Mesendoderm (in vitro differentiated cells): Measurements from ENCODE around the gene BIK.

Source experiments
- DNase-seq: peaks from one replicate; pipeline ENCODE4 v3.0.0; 2013
- H2AK5ac ChIP-seq: 2 replicates; pipeline ENCODE4 v1.6.1; 2013; ENCODE audit warnings: low read length, inconsistent platforms
- H2BK120ac ChIP-seq: 2 replicates; pipeline ENCODE4 v1.6.1; 2013; ENCODE audit warnings: low read depth, mild to moderate bottlenecking, low read length, moderate library complexity, mixed read lengths
- H2BK15ac ChIP-seq: replicated peaks from 2 replicates; pipeline ENCODE4 v1.6.1; 2013; ENCODE audit warnings: low read depth, mild to moderate bottlenecking, moderate library complexity
- H2BK5ac ChIP-seq: 2 replicates; pipeline ENCODE4 v1.6.1; 2013; ENCODE audit warnings: low read length, inconsistent platforms
- H3K18ac ChIP-seq: 2 replicates; pipeline ENCODE4 v1.6.1; 2013; ENCODE audit warnings: mild to moderate bottlenecking, low read length, mixed read lengths
- H3K23ac ChIP-seq: one replicate; pipeline ENCODE4 v1.6.1; 2013; ENCODE audit warnings: low read length
- H3K27ac ChIP-seq: 2 replicates; pipeline ENCODE4 v1.5.1; 2013; ENCODE audit warnings: low read depth, mild to moderate bottlenecking, inconsistent platforms, low read length, moderate library complexity
- H3K27me3 ChIP-seq: 2 replicates; pipeline ENCODE4 v1.6.1; 2013; ENCODE audit warnings: low read length, control low read depth, mild to moderate bottlenecking, inconsistent platforms; ENCODE audit not compliant: insufficient read depth, poor library complexity
- H3K36me3 ChIP-seq: 2 replicates; pipeline ENCODE4 v1.6.1; 2013; ENCODE audit warnings: low read length, inconsistent platforms; ENCODE audit not compliant: control insufficient read depth, insufficient read depth
- H3K4ac ChIP-seq: one replicate; pipeline ENCODE4 v1.6.1; 2013; ENCODE audit warnings: low read depth, mild to moderate bottlenecking, low read length, moderate library complexity
- H3K4me1 ChIP-seq: 2 replicates; pipeline ENCODE4 v1.6.1; 2013; ENCODE audit warnings: low read depth, low read length, inconsistent platforms; ENCODE audit not compliant: control insufficient read depth
- H3K4me2 ChIP-seq: 2 replicates; pipeline ENCODE4 v1.6.1; 2013; ENCODE audit warnings: low read length
- H3K4me3 ChIP-seq: 2 replicates; pipeline ENCODE4 v1.5.1; 2013; ENCODE audit warnings: mild to moderate bottlenecking, low read length
- H3K56ac ChIP-seq: one replicate; pipeline ENCODE4 v1.6.1; 2013; ENCODE audit warnings: low read length
- H3K79me1 ChIP-seq: 2 replicates; pipeline ENCODE4 v1.6.1; 2013; ENCODE audit warnings: low read length, inconsistent platforms
- H3K79me2 ChIP-seq: 2 replicates; pipeline ENCODE4 v1.6.1; 2013; ENCODE audit warnings: mild to moderate bottlenecking, low read length; ENCODE audit not compliant: control insufficient read depth, insufficient read depth
- H3K9ac ChIP-seq: 2 replicates; pipeline ENCODE4 v1.6.1; 2013; ENCODE audit warnings: low read length, inconsistent platforms
- H4K5ac ChIP-seq: one replicate; pipeline ENCODE4 v1.6.1; 2013; ENCODE audit warnings: low read length
- H4K8ac ChIP-seq: one replicate; pipeline ENCODE4 v1.6.1; 2013; ENCODE audit warnings: low read depth, mild to moderate bottlenecking, control low read depth, low read length, moderate library complexity
- WGBS: extraction: QIAGEN DNeasy Blood & Tissue Kit; methylation state at CpG from one replicate; pipeline ENCODE4 v1.1.7; 2013; ENCODE audit warnings: low lambda C conversion rate, missing lambda C conversion rate; ENCODE audit not compliant: insufficient coverage; ENCODE audit errors: extremely low coverage; 5-methylcytosine and 5-hydroxymethylcytosine counted together

The BIK gene

GRCh38 chr22:43166132-43166930, 55.8 kb downstream of the BIK start:
- Histone ChIP-seq H2BK120ac (no peak overlapping the region), H3K79me2 (no peaks in the 10 kb centered on the region), H2BK5ac (no peak overlapping the region), H3K56ac (no peak overlapping the region), H2AK5ac (no peak overlapping the region), H3K4me3 (no peak overlapping the region), H4K5ac (no peak overlapping the region), H3K23ac (no peak overlapping the region), H3K18ac (no peak overlapping the region), H3K79me1 (no peaks in the 10 kb centered on the region), H3K9ac (no peak overlapping the region), H3K4me1 (no peaks in the 10 kb centered on the region), H3K27ac (no peak overlapping the region), H3K27me3 (no peaks in the 10 kb centered on the region), H3K4ac (no peak overlapping the region), H4K8ac (no peak overlapping the region), H3K36me3 (no peaks in the 10 kb centered on the region), H2BK15ac (no peak overlapping the region), H3K4me2 (no peak overlapping the region)
- DNase-seq: no peak
- no CpG with 5 or more reads among the region's 23 CpGs for WGBS

- no CpG with 5 or more reads among the region's 19 CpGs for WGBS
- H3K23ac ChIP-seq: no peak overlapping the region
- no peak for DNase-seq
- H3K9ac ChIP-seq: no peak overlapping the region
- H4K5ac ChIP-seq: no peak overlapping the region
- no peak overlapping the region for H3K4me2 ChIP-seq
- H3K36me3 ChIP-seq: no peaks in the 10 kb centered on the region
- no peak overlapping the region for H4K8ac ChIP-seq
- H3K27ac ChIP-seq: no peak overlapping the region
- H3K4me1 ChIP-seq: no peaks in the 10 kb centered on the region
- H3K79me2 ChIP-seq: no peaks in the 10 kb centered on the region
- no peak overlapping the region for H3K56ac ChIP-seq
- H2AK5ac ChIP-seq: no peak overlapping the region
- H3K79me1 ChIP-seq: no peaks in the 10 kb centered on the region
- no peak overlapping the region for H3K18ac ChIP-seq
- no peak overlapping the region for H3K4ac ChIP-seq
- H2BK15ac ChIP-seq: no peak overlapping the region
- H2BK5ac ChIP-seq: no peak overlapping the region
- no peak overlapping the region for H3K4me3 ChIP-seq
- H2BK120ac ChIP-seq: no peak overlapping the region
- H3K27me3 ChIP-seq: no peaks in the 10 kb centered on the region
Measured at GRCh38 chr22:43167001-43167589, 56.5 kb downstream of the BIK start.

GRCh38 chr22:43168471-43169309, 58.1 kb downstream of the BIK start:
- no peak overlapping the region for H3K9ac ChIP-seq
- no peaks in the 10 kb centered on the region for H3K79me1 ChIP-seq
- no peak overlapping the region for H3K4me3 ChIP-seq
- H4K5ac ChIP-seq: no peak overlapping the region
- peak; percentile 54 for DNase-seq
- peaks cover 2% of the 10 kb centered on the region for H3K36me3 ChIP-seq
- H4K8ac ChIP-seq: no peak overlapping the region
- H3K23ac ChIP-seq: no peak overlapping the region
- no peaks in the 10 kb centered on the region for H3K79me2 ChIP-seq
- H3K4me2 ChIP-seq: no peak overlapping the region
- no peak overlapping the region for H3K18ac ChIP-seq
- H3K27me3 ChIP-seq: no peaks in the 10 kb centered on the region
- no CpG with 5 or more reads among the region's 25 CpGs for WGBS
- H3K27ac ChIP-seq: no peak overlapping the region
- H3K4me1 ChIP-seq: no peaks in the 10 kb centered on the region
- H2BK120ac ChIP-seq: no peak overlapping the region
- H2BK15ac ChIP-seq: no peak overlapping the region
- H2AK5ac ChIP-seq: no peak overlapping the region
- no peak overlapping the region for H3K56ac ChIP-seq
- H2BK5ac ChIP-seq: no peak overlapping the region
- H3K4ac ChIP-seq: no peak overlapping the region

- H2BK5ac ChIP-seq: no peak overlapping the region
- no peak overlapping the region for H3K18ac ChIP-seq
- no CpG with 5 or more reads among the region's 23 CpGs for WGBS
- no peak for DNase-seq
- no peak overlapping the region for H2AK5ac ChIP-seq
- H3K79me1 ChIP-seq: no peaks in the 10 kb centered on the region
- H3K4me1 ChIP-seq: no peaks in the 10 kb centered on the region
- H4K8ac ChIP-seq: no peak overlapping the region
- no peak overlapping the region for H2BK15ac ChIP-seq
- no peak overlapping the region for H2BK120ac ChIP-seq
- no peaks in the 10 kb centered on the region for H3K79me2 ChIP-seq
- no peak overlapping the region for H3K9ac ChIP-seq
- H3K36me3 ChIP-seq: peaks cover 2% of the 10 kb centered on the region
- no peak overlapping the region for H3K4me2 ChIP-seq
- no peak overlapping the region for H3K23ac ChIP-seq
- H3K56ac ChIP-seq: no peak overlapping the region
- no peaks in the 10 kb centered on the region for H3K27me3 ChIP-seq
- H3K27ac ChIP-seq: no peak overlapping the region
- no peak overlapping the region for H3K4me3 ChIP-seq
- H4K5ac ChIP-seq: no peak overlapping the region
- no peak overlapping the region for H3K4ac ChIP-seq
Measured at GRCh38 chr22:43169310-43170130, 59.0 kb downstream of the BIK start.

- Histone ChIP-seq H3K27ac (no peak overlapping the region), H4K5ac (no peak overlapping the region), H3K79me2 (no peaks in the 10 kb centered on the region), H3K36me3 (peaks cover 2% of the 10 kb centered on the region), H3K79me1 (no peaks in the 10 kb centered on the region), H3K4ac (no peak overlapping the region), H3K4me2 (no peak overlapping the region), H3K56ac (no peak overlapping the region), H2BK120ac (no peak overlapping the region), H2AK5ac (no peak overlapping the region), H3K4me3 (no peak overlapping the region), H3K18ac (no peak overlapping the region), H3K27me3 (no peaks in the 10 kb centered on the region), H2BK15ac (no peak overlapping the region), H3K9ac (no peak overlapping the region), H2BK5ac (no peak overlapping the region), H3K23ac (no peak overlapping the region), H3K4me1 (no peaks in the 10 kb centered on the region), H4K8ac (no peak overlapping the region)
- DNase-seq: no peak
- WGBS: no CpG with 5 or more reads among the region's 9 CpGs
Measured at GRCh38 chr22:43170131-43170480, 59.6 kb downstream of the BIK start.
